PFSK-1 (cell line): Measurements from ENCODE around the gene STH. TPM values are rescaled to one million over a fixed set of nuclear protein-coding genes. Genes with fewer than 3 reads are reported as not detected.

Experiments used
- FOXP2 ChIP-seq: optimal IDR thresholded peaks from 2 replicates; pipeline ENCODE3; 2011; ENCODE audit warnings: borderline replicate concordance, control low read depth, inconsistent platforms; ENCODE audit not compliant: insufficient read depth; ENCODE audit errors: extremely low read length, extremely low read depth
- POLR2AphosphoS5 ChIP-seq: IDR thresholded peaks from 2 replicates; pipeline ENCODE4 v1.6.1; 2012; ENCODE audit warnings: low read depth, mild to moderate bottlenecking, control low read depth, low read length, moderate library complexity
- SIN3A ChIP-seq: IDR thresholded peaks from 2 replicates; pipeline ENCODE4 v1.6.1; 2012; ENCODE audit warnings: mild to moderate bottlenecking, low read length, moderate library complexity, borderline replicate concordance; ENCODE audit not compliant: insufficient read depth
- TAF1 ChIP-seq: IDR thresholded peaks from 2 replicates; pipeline ENCODE4 v1.6.1; 2012; ENCODE audit warnings: low read length, control low read depth, borderline replicate concordance; ENCODE audit not compliant: insufficient read depth
- polyA plus RNA-seq: library from polyadenylated mRNA; unstranded; fragments of >200 nt; gene quantifications from one replicate; pipeline ENCODE4 v1.2.1, GENCODE V29; 2012; ENCODE audit warnings: low read depth, missing spikeins; ENCODE audit not compliant: insufficient read length
- TF ChIP-seq, protein P1 (sequence below), 2 experiments: IDR thresholded peaks; 2 replicates each; pipeline versions ENCODE4 v1.6.1 to v1.8.0; 2011 to 2012; ENCODE audit warnings: low read depth in 2 of 2, low read length in 2 of 2, control low read depth in 1 of 2, inconsistent platforms in 1 of 2, mild to moderate bottlenecking in 1 of 2, moderate library complexity in 1 of 2; ENCODE audit not compliant: insufficient read depth in 1 of 2

Gene STH, protein sequence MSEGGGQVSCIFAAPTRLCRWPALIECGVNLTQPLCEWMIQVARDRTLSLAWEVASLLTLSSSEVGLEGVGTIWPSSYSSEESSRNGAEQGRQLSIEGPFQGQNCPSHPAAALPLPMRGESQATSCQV
- not detected for polyA plus RNA-seq

DNA sequence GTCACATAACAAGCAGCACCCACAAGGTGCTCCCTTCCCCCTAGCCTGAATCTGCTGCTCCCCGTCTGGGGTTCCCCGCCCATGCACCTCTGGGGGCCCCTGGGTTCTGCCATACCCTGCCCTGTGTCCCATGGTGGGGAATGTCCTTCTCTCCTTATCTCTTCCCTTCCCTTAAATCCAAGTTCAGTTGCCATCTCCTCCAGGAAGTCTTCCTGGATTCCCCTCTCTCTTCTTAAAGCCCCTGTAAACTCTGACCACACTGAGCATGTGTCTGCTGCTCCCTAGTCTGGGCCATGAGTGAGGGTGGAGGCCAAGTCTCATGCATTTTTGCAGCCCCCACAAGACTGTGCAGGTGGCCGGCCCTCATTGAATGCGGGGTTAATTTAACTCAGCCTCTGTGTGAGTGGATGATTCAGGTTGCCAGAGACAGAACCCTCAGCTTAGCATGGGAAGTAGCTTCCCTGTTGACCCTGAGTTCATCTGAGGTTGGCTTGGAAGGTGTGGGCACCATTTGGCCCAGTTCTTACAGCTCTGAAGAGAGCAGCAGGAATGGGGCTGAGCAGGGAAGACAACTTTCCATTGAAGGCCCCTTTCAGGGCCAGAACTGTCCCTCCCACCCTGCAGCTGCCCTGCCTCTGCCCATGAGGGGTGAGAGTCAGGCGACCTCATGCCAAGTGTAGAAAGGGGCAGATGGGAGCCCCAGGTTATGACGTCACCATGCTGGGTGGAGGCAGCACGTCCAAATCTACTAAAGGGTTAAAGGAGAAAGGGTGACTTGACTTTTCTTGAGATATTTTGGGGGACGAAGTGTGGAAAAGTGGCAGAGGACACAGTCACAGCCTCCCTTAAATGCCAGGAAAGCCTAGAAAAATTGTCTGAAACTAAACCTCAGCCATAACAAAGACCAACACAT, at the start of gene STH:
Gene STH (plus strand): TSS at position 264 of the 913 bp plus-strand sequence. CDS start 30 bp downstream, at position 294.
- no peak for TF ChIP-seq TAF1
- no peak for TF ChIP-seq POLR2AphosphoS5
- TF ChIP-seq, protein P1, sequence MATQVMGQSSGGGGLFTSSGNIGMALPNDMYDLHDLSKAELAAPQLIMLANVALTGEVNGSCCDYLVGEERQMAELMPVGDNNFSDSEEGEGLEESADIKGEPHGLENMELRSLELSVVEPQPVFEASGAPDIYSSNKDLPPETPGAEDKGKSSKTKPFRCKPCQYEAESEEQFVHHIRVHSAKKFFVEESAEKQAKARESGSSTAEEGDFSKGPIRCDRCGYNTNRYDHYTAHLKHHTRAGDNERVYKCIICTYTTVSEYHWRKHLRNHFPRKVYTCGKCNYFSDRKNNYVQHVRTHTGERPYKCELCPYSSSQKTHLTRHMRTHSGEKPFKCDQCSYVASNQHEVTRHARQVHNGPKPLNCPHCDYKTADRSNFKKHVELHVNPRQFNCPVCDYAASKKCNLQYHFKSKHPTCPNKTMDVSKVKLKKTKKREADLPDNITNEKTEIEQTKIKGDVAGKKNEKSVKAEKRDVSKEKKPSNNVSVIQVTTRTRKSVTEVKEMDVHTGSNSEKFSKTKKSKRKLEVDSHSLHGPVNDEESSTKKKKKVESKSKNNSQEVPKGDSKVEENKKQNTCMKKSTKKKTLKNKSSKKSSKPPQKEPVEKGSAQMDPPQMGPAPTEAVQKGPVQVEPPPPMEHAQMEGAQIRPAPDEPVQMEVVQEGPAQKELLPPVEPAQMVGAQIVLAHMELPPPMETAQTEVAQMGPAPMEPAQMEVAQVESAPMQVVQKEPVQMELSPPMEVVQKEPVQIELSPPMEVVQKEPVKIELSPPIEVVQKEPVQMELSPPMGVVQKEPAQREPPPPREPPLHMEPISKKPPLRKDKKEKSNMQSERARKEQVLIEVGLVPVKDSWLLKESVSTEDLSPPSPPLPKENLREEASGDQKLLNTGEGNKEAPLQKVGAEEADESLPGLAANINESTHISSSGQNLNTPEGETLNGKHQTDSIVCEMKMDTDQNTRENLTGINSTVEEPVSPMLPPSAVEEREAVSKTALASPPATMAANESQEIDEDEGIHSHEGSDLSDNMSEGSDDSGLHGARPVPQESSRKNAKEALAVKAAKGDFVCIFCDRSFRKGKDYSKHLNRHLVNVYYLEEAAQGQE (IDR thresholded peaks at IDR 0.05; ENCODE audit: insufficient read depth in 1 of 2, low read depth in 2 of 2, low read length in 2 of 2), result no peak
- no peak for TF ChIP-seq SIN3A
- no peak for TF ChIP-seq FOXP2

DNA sequence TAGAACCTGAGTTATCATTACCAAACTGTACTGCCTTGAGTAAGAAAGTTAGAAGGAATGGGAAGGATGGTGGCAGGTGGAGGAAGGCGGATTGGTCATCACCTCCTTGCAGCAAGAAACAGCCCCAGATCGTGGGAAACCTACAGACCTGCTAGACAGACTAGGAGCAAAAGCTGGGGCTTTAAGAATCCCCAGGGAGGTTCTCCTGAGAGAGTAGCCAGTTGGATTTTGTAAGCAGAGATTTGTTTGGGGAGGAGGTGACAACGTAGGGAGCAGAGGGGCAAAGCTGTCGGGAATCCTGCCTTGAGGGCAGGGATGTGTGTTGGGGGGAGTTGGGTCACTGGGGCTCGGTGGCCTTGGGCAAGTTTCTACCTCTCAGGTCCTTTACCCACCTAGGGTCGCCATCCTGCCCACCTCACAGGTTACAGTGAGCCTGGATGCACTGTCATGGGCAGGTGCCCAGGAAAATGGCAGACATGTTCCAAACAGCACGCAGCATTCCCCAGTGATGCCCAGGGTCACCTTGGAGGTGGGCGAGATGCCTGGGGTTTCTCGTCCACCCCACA, 49.2 kb upstream of the STH start:
- TF ChIP-seq, protein P1 (IDR thresholded peaks at IDR 0.05; ENCODE audit: insufficient read depth in 1 of 2, low read depth in 2 of 2, low read length in 2 of 2), result no peak
- no peak for TF ChIP-seq POLR2AphosphoS5
- TF ChIP-seq SIN3A, result no peak
- no peak for TF ChIP-seq FOXP2
- TF ChIP-seq TAF1, result no peak

DNA sequence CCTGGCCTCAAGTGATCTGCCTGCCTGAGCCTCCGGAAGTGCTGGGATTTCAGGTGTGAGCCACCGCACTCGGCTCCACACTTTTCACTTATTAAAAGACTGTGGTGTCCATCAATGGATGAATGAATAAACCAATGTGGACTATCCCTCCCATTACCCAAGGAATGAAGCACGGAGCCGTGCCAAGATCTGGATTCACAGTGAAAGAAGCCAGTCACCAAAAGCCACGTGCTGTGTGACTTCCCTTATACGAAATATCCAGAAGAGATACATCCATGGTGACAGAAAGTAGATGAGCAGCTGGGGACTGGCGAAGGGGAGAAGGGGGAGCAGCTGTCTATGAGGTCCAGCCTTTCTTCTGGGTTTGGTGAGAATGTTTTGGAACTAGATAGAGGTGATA, 48.2 kb upstream of the STH start:
- TF ChIP-seq TAF1 (no peak), POLR2AphosphoS5 (no peak), FOXP2 (no peak), SIN3A (no peak)
- TF ChIP-seq, protein P1 (IDR thresholded peaks at IDR 0.05; ENCODE audit: insufficient read depth in 1 of 2, low read depth in 2 of 2, low read length in 2 of 2), result no peak

DNA sequence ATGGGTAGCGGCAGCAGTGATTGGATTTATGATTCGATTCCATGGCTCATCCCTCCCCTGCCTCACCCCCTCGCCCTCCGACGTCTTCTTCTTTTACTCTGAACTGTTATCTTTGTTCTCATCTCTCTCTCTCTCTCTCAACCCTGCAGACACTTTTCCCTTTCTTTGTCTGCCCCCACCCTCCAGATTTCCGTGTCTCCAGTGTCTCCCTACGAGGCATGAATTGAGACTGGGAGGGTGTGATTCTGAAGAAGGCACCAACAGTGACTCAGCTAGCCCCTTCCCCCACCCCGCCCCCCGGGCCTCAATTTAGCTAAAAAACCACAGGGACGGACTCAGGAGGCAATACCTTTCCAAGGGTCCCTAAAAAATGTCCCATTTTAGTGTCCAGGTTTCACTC, 47.6 kb upstream of the STH start:
- TF ChIP-seq TAF1 (no peak), SIN3A (no peak), FOXP2 (no peak), POLR2AphosphoS5 (no peak)
- TF ChIP-seq, protein P1 (IDR thresholded peaks at IDR 0.05; ENCODE audit: insufficient read depth in 1 of 2, low read depth in 2 of 2, low read length in 2 of 2), result no peak
